Colonic mucosa (tissue), 4 donors: Measurements from ENCODE around the gene AOPEP. TPM values are rescaled to one million over a fixed set of nuclear protein-coding genes. Genes with fewer than 3 reads are reported as not detected.
A peak's percentile ranks its signal among the peaks of the same experiment; 100 is the strongest.

ENCODE experiments used
- DNase-seq: peaks from one replicate; pipeline ENCODE4 v3.0.0-alpha.2; 2020
- H3K27ac ChIP-seq: fragments of 200-600 bp; one replicate; pipeline ENCODE4 v1.8.0; 2021
- H3K27me3 ChIP-seq: fragments of 200-600 bp; one replicate; pipeline ENCODE4 v1.8.0; 2021
- H3K36me3 ChIP-seq: fragments of 200-600 bp; one replicate; pipeline ENCODE4 v1.8.0; 2021
- H3K4me1 ChIP-seq: fragments of 200-600 bp; one replicate; pipeline ENCODE4 v1.8.0; 2021; ENCODE audit warnings: mild to moderate bottlenecking
- H3K4me3 ChIP-seq: fragments of 200-600 bp; one replicate; pipeline ENCODE4 v1.8.0; 2021
- H3K9ac ChIP-seq, 2 donors: one replicate each; pipeline ENCODE4 v1.7.0; 2013; ENCODE audit warnings: control low read depth in 2 of 2, low read depth in 2 of 2, low read length in 2 of 2
- H3K9me3 ChIP-seq: fragments of 200-600 bp; one replicate; pipeline ENCODE4 v1.8.0; 2021
- CTCF ChIP-seq: fragments of 200-600 bp; IDR thresholded peaks from one replicate; pipeline ENCODE4 v1.8.0; 2022; ENCODE audit warnings: antibody characterized with exemption, mild to moderate bottlenecking
- intact Hi-C: fragments of 100-400 bp; cut with DNase I; formaldehyde crosslinking; loops from one replicate; pipeline ENCODE4 v1.14.1; 2022
- total RNA-seq, 2 donors: library from RNA; stranded (reverse); fragmentation: NEBNext Ultra II Directional in 1 of 2; extraction: Animal tissue kit (Norgen Biotek cat#: 25700) in 1 of 2; gene quantifications; one replicate each; pipeline ENCODE4 v1.2.1, GENCODE V29; 2021
- donor health status: healthy.
- donor health status: DM: no; HTN: no; CAD: no.
- donor health status: DM: no; HTN: no; CAD: no.

The AOPEP gene
- total RNA-seq, 2 donors from 2014 or later, result 38.4 to 43.2 TPM

DNA sequence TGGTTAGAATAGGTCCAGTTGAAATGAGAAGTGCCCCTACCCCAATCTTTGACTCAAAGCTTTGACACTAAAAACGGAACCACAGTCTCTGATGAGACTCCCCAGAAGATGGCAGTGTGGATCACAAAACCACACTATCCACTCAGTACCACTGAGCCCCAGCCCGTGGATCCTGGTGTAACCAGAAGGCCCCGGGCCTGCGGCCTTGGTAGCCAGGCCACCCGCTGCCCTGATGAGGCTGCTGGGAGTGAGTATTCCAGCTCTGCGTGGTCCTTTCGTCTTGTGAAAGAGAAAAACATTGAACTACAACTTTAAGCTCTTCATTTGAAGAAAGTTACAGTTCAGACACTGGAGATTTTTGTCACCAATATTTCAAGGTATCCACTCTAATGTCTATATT, 45.0 kb upstream of the AOPEP start:
- peak; percentile 56 for TF ChIP-seq CTCF
- H3K9me3 ChIP-seq, result no peaks in the 10 kb centered on the region
- H3K27me3 ChIP-seq, result no peaks in the 10 kb centered on the region
- H3K36me3 ChIP-seq, result no peaks in the 10 kb centered on the region
- DNase-seq, result peak; percentile 69
- no peak overlapping the region for H3K9ac ChIP-seq
- intact Hi-C loops, result loop anchor here (5.0 to 10.0 kb wide), 2 partner anchors 93 to 446 kb away; no protein-coding TSS in a partner anchor
- H3K4me3 ChIP-seq, result no peak overlapping the region
- H3K4me1 ChIP-seq, result no peaks in the 10 kb centered on the region
- H3K27ac ChIP-seq, result no peak overlapping the region

- no peak overlapping the region for H3K9ac ChIP-seq
- H3K27me3 ChIP-seq, result no peaks in the 10 kb centered on the region
- intact Hi-C loops, result loop anchor here (10.0 kb wide), 1 partner anchor 89 kb away; no protein-coding TSS in a partner anchor
- no peaks in the 10 kb centered on the region for H3K36me3 ChIP-seq
- no peak for DNase-seq
- H3K4me3 ChIP-seq, result no peak overlapping the region
- H3K9me3 ChIP-seq, result no peaks in the 10 kb centered on the region
- no peaks in the 10 kb centered on the region for H3K4me1 ChIP-seq
- no peak overlapping the region for H3K27ac ChIP-seq
- no peak for TF ChIP-seq CTCF
Measured at GRCh38 chr9:94685359-94685758, 41.1 kb upstream of the AOPEP start.

DNA sequence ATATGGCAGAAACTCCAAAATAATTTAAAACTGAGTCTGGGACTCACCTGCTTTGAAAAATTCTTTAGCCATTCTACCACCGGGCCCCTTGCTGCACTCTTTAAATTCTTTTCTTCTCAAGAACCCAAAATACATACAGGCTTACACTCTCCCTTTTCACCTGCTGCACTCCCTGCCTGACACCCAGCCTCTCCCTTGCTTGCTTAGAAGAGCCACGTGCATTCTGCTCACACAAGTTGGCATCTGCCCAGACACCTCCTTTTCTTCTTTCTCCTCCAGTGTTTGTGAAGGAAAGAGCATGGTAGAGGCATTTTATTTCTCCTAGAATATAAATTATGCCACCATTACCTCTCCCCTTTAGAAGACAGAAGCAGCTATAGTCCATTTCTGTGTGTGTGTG, 39.0 kb upstream of the AOPEP start:
- Histone ChIP-seq H3K4me1 (no peaks in the 10 kb centered on the region), H3K36me3 (no peaks in the 10 kb centered on the region), H3K27me3 (no peaks in the 10 kb centered on the region), H3K4me3 (no peak overlapping the region), H3K27ac (no peak overlapping the region), H3K9me3 (no peaks in the 10 kb centered on the region), H3K9ac (no peak overlapping the region)
- DNase-seq, result no peak
- no peak for TF ChIP-seq CTCF
- intact Hi-C loops, result loop anchor here (10.0 kb wide), 1 partner anchor 87 kb away; no protein-coding TSS in a partner anchor

- no peaks in the 10 kb centered on the region for H3K27me3 ChIP-seq
- H3K27ac ChIP-seq, result no peak overlapping the region
- no peak overlapping the region for H3K4me3 ChIP-seq
- no peaks in the 10 kb centered on the region for H3K9me3 ChIP-seq
- TF ChIP-seq CTCF, result no peak
- no peak for DNase-seq
- H3K4me1 ChIP-seq, result no peaks in the 10 kb centered on the region
- intact Hi-C loops, result no loop called here
- H3K36me3 ChIP-seq, result no peaks in the 10 kb centered on the region
- no peak overlapping the region for H3K9ac ChIP-seq
Measured at GRCh38 chr9:94690344-94690743, 36.2 kb upstream of the AOPEP start.

DNA sequence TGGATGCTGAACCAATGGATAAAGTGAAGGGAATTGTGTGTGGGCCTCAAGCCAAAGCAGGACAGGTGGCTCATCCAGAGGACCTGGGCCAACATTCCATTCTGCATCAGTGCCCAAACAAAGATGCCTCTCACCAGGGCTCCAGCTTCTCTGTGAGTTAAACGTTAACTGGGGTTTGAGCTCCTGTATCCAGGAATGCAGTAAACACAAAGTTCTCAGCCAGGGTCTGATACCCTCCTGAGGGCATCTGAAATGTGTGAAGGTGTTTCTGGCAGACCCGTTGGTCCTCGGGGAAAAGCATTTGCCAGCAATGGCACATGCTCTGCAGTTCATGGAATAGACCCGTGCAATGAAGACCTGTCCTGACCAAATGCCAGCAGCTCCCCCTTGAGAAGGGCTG, 33.9 kb upstream of the AOPEP start:
- intact Hi-C loops, result no loop called here
- H3K4me1 ChIP-seq, result no peaks in the 10 kb centered on the region
- no peaks in the 10 kb centered on the region for H3K27me3 ChIP-seq
- TF ChIP-seq CTCF, result no peak
- no peaks in the 10 kb centered on the region for H3K36me3 ChIP-seq
- no peak overlapping the region for H3K4me3 ChIP-seq
- no peak for DNase-seq
- H3K9me3 ChIP-seq, result no peaks in the 10 kb centered on the region
- H3K27ac ChIP-seq, result no peak overlapping the region
- no peak overlapping the region for H3K9ac ChIP-seq
